ENCODE measurements around the gene FUCA1.
A peak's percentile ranks its signal among the peaks of the same experiment; 100 is the strongest.

FUCA1 gene

DNA sequence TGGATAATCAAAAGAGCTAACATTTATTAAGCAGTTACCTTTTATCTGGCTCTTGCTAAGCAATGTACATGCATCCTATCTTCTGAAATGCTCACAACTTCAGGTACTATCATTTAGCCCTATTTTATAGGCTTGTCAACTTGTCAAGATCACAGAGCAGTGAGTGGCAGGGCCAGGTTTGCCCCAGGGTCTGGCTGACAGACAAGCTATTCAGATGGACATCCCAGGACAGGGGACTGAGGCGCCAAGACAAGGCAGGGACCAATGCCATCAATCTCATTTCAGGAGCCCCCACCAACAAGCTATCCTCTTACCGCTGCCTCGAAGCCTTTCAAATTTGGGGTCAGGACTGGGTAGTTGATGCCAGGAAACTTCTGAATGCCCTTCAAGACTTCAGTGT, 51.7 kb downstream of the FUCA1 start:
- Histone ChIP-seq H3K27me3 (ENCODE audit: low read depth, low read length) (no peaks in the 10 kb centered on the region), H3K9ac (ENCODE audit: low read length) (no peak overlapping the region), H3K79me2 (ENCODE audit: low read length) (no peaks in the 10 kb centered on the region), H4K20me1 (ENCODE audit: insufficient read depth, low read length) (no peaks in the 10 kb centered on the region), H2AFZ (ENCODE audit: low read depth, low read length) (no peak overlapping the region), H3K36me3 (replicated peaks; ENCODE audit: low read depth, low read length) (peaks cover 16% of the 10 kb centered on the region), H3K9me3 (ENCODE audit: insufficient read depth, low read length) (no peaks in the 10 kb centered on the region), H3K4me1 (ENCODE audit: low read length) (peaks cover 36% of the 10 kb centered on the region), H3K4me2 (ENCODE audit: low read length) (no peak overlapping the region), H3K4me3 (ENCODE audit: low read length) (no peak overlapping the region), H3K27ac (ENCODE audit: low read length) (no peak overlapping the region)
- TF ChIP-seq, protein P1, sequence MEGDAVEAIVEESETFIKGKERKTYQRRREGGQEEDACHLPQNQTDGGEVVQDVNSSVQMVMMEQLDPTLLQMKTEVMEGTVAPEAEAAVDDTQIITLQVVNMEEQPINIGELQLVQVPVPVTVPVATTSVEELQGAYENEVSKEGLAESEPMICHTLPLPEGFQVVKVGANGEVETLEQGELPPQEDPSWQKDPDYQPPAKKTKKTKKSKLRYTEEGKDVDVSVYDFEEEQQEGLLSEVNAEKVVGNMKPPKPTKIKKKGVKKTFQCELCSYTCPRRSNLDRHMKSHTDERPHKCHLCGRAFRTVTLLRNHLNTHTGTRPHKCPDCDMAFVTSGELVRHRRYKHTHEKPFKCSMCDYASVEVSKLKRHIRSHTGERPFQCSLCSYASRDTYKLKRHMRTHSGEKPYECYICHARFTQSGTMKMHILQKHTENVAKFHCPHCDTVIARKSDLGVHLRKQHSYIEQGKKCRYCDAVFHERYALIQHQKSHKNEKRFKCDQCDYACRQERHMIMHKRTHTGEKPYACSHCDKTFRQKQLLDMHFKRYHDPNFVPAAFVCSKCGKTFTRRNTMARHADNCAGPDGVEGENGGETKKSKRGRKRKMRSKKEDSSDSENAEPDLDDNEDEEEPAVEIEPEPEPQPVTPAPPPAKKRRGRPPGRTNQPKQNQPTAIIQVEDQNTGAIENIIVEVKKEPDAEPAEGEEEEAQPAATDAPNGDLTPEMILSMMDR (IDR thresholded peaks at IDR 0.05; ENCODE audit: low read depth, low read length): no peak
- TF ChIP-seq EZH2phosphoT487 (IDR thresholded peaks at IDR 0.05; ENCODE audit: low read depth): no peak

DNA sequence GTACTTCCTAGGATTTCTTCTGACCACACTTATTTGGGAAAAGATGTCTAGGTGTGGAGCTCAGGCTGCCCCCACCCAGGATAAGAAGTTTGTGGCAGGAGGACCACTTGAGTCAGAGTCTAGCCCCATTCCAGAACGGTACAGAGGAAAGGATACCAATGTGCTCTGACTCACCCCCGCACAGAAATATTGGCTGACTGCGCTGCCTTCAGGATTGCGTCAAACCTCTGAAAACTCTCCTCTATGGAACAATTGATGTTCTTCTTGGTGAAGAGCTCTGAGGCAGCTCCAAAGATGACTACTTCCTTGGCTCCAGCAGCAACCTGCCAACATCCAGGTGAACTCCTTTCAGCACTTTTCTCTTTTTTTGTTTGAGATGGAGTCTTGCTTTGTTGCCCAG, 54.1 kb downstream of the FUCA1 start:
- Histone ChIP-seq H3K4me2 (ENCODE audit: low read length) (no peak overlapping the region), H3K79me2 (ENCODE audit: low read length) (no peaks in the 10 kb centered on the region), H3K4me3 (ENCODE audit: low read length) (no peak overlapping the region), H3K9me3 (ENCODE audit: insufficient read depth, low read length) (no peaks in the 10 kb centered on the region), H3K4me1 (ENCODE audit: low read length) (peaks cover 55% of the 10 kb centered on the region), H2AFZ (ENCODE audit: low read depth, low read length) (no peak overlapping the region), H4K20me1 (ENCODE audit: insufficient read depth, low read length) (no peaks in the 10 kb centered on the region), H3K36me3 (replicated peaks; ENCODE audit: low read depth, low read length) (peaks cover 16% of the 10 kb centered on the region), H3K9ac (ENCODE audit: low read length) (no peak overlapping the region), H3K27ac (ENCODE audit: low read length) (no peak overlapping the region), H3K27me3 (ENCODE audit: low read depth, low read length) (no peaks in the 10 kb centered on the region)
- TF ChIP-seq EZH2phosphoT487 (IDR thresholded peaks at IDR 0.05; ENCODE audit: low read depth): no peak
- TF ChIP-seq, protein P1 (IDR thresholded peaks at IDR 0.05; ENCODE audit: low read depth, low read length): no peak

DNA sequence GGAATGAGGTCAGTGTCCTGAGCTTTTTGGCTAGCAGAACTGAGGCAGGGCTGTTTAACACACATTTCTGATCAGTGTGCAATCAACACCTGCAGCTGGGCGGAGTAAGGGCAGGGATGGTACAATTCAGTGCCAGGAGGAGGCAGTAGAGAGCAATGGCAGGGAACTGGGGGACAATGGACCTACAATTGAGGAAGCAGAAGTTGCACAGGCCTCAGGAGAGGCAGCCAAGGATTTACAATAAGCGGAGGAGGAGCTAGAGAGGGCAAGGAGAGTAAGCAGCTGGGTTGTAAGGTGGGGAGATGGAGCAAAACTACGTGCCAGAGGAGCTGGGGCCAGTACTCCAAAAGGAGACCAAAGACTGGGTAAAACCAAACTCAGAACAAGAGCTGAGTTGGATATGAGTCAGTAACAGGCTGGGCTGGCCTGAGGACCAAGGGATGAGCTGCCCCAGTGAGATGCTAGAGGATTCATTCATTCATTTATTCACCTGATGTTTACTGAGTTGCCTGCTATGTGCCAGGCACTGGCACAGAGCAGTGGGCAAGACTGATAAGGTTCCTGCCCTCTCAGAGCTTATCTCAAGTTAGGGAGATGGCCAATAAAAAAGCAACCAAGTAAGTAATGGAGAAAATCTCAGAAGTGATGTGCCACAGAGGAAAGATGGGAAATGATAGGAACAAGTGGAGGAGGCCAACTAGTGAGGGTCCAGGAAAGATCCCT, 57.1 kb downstream of the FUCA1 start:
- Histone ChIP-seq H3K79me2 (ENCODE audit: low read length) (no peaks in the 10 kb centered on the region), H3K4me3 (ENCODE audit: low read length) (no peak overlapping the region), H3K9ac (ENCODE audit: low read length) (no peak overlapping the region), H2AFZ (ENCODE audit: low read depth, low read length) (no peak overlapping the region), H3K9me3 (ENCODE audit: insufficient read depth, low read length) (no peaks in the 10 kb centered on the region), H3K4me2 (ENCODE audit: low read length) (peak overlapping the region; percentile 25), H3K4me1 (ENCODE audit: low read length) (peaks cover 38% of the 10 kb centered on the region), H3K36me3 (replicated peaks; ENCODE audit: low read depth, low read length) (peaks cover 6% of the 10 kb centered on the region), H3K27me3 (ENCODE audit: low read depth, low read length) (no peaks in the 10 kb centered on the region), H3K27ac (ENCODE audit: low read length) (peak overlapping the region; percentile 81), H4K20me1 (ENCODE audit: insufficient read depth, low read length) (no peaks in the 10 kb centered on the region)
- TF ChIP-seq, protein P1 (IDR thresholded peaks at IDR 0.05; ENCODE audit: low read depth, low read length): peak; percentile 76
- no peak for TF ChIP-seq EZH2phosphoT487 (IDR thresholded peaks at IDR 0.05; ENCODE audit: low read depth)

DNA sequence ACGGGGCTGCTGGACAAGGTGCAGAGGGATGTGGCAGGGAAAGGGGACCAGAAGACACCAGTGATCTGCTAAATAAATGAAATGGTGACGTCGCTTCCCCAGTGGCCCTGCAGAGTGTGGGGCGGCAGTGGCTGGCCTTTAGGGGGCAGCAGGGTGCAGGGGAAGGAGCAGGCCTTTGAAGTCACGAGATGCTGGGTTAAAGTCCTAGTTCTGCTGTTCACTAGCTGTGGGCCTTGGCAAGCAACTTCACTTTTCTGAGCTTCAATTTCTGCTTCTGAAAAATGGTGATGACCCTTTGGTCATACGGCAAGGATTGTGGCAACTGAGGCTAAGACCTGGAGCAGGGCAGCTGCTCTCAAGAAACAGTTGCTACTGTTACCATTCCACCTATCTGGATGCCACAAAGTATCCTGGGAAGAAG, 58.3 kb downstream of the FUCA1 start:
- no peak overlapping the region for H3K4me3 ChIP-seq (ENCODE audit: low read length)
- TF ChIP-seq, protein P1 (IDR thresholded peaks at IDR 0.05; ENCODE audit: low read depth, low read length): peak; percentile 81
- no peak for TF ChIP-seq EZH2phosphoT487 (IDR thresholded peaks at IDR 0.05; ENCODE audit: low read depth)
- peak overlapping the region; percentile 60 for H3K9ac ChIP-seq (ENCODE audit: low read length)
- no peaks in the 10 kb centered on the region for H3K79me2 ChIP-seq (ENCODE audit: low read length)
- peaks cover 38% of the 10 kb centered on the region for H3K4me1 ChIP-seq (ENCODE audit: low read length)
- no peaks in the 10 kb centered on the region for H3K27me3 ChIP-seq (ENCODE audit: low read depth, low read length)
- H4K20me1 ChIP-seq (ENCODE audit: insufficient read depth, low read length): no peaks in the 10 kb centered on the region
- 0 out of 2 replicates have a peak overlapping the region, but pooled peaks have one; percentile 53 for H2AFZ ChIP-seq (ENCODE audit: low read depth, low read length)
- peak overlapping the region; percentile 81 for H3K27ac ChIP-seq (ENCODE audit: low read length)
- peaks cover 6% of the 10 kb centered on the region for H3K36me3 ChIP-seq (replicated peaks; ENCODE audit: low read depth, low read length)
- no peaks in the 10 kb centered on the region for H3K9me3 ChIP-seq (ENCODE audit: insufficient read depth, low read length)
- H3K4me2 ChIP-seq (ENCODE audit: low read length): peak overlapping the region; percentile 44
